SJSA1 (cell line): ENCODE data around the gene INPP1. TPM values are rescaled to one million over a fixed set of nuclear protein-coding genes. Genes with fewer than 3 reads are reported as not detected.
A peak's percentile ranks its signal among the peaks of the same experiment; 100 is the strongest.

Experiments
- DNase-seq, 2 experiments: peaks; one replicate each; pipeline ENCODE4 v3.0.0-alpha.2; 2015 to 2020; ENCODE audit warnings: low spot score in 2 of 2, low read depth in 1 of 2
- H3K27ac ChIP-seq: fragments of 250-450 bp; sonication (Bioruptor Pico); 2 replicates; pipeline ENCODE4 v1.5.1; 2020; ENCODE audit warnings: mild to moderate bottlenecking, moderate library complexity
- H3K27me3 ChIP-seq: fragments of 250-450 bp; sonication (Bioruptor Pico); replicated peaks from 2 replicates; pipeline ENCODE4 v1.5.1; 2020; ENCODE audit warnings: mild to moderate bottlenecking, moderate library complexity
- H3K36me3 ChIP-seq: fragments of 250-450 bp; sonication (Bioruptor Pico); 2 replicates; pipeline ENCODE4 v1.5.1; 2020; ENCODE audit warnings: mild to moderate bottlenecking
- H3K4me1 ChIP-seq: fragments of 250-450 bp; sonication (Bioruptor Pico); replicated peaks from 2 replicates; pipeline ENCODE4 v1.6.1; 2021; ENCODE audit warnings: mild to moderate bottlenecking
- H3K4me3 ChIP-seq: fragments of 250-450 bp; sonication (Bioruptor Pico); 2 replicates; pipeline ENCODE4 v1.5.1; 2020; ENCODE audit warnings: mild to moderate bottlenecking
- H3K9me3 ChIP-seq: fragments of 250-450 bp; sonication (Bioruptor Pico); replicated peaks from 2 replicates; pipeline ENCODE4 v1.5.1; 2020; ENCODE audit warnings: mild to moderate bottlenecking
- total RNA-seq: library from RNA; depleted of rRNA; stranded (reverse); fragments of >200 nt; shearing (Covaris generic); gene quantifications from 2 replicates; pipeline ENCODE4 v1.2.3, GENCODE V29; 2014

INPP1 gene
- total RNA-seq, 1 experiment from 2014 or later: 10.1 TPM

- no peak overlapping the region for H3K27ac ChIP-seq
- no peak for DNase-seq
- peaks cover 5% of the 10 kb centered on the region; the same call in 1 of the 2 replicates for H3K4me1 ChIP-seq
- no peaks in the 10 kb centered on the region for H3K36me3 ChIP-seq
- no peak overlapping the region for H3K4me3 ChIP-seq
- H3K9me3 ChIP-seq: no peaks in the 10 kb centered on the region
- no peaks in the 10 kb centered on the region for H3K27me3 ChIP-seq
Measured at GRCh38 chr2:190382851-190383250, 39.5 kb downstream of the INPP1 start.

GRCh38 chr2:190387422-190387821 lies 44.0 kb downstream of the INPP1 start:
- Histone ChIP-seq H3K27ac (no peak overlapping the region), H3K4me3 (no peak overlapping the region), H3K27me3 (peaks cover 5% of the 10 kb centered on the region; the same call in 1 of the 2 replicates), H3K4me1 (no peaks in the 10 kb centered on the region), H3K9me3 (no peaks in the 10 kb centered on the region), H3K36me3 (no peaks in the 10 kb centered on the region)
- DNase-seq: no peak

DNA sequence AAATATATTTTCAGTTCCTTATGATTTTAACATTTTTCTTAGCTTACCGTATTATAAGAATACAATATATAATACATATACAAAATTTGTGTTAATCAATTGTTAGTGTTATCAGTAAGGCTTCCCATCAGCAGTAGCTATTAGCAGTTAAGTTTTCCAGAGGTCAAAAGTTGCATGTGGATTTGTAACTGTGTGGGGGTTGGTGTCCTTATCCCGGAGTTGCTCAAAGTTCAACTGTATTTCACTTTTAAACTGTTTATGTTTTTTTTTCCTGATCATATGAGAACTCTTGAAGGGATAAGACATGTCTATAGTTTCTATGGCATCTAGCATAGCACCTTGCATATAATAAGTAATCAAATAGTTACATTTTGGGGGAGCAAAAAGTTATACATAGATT lies 52.9 kb downstream of the INPP1 start:
- Histone ChIP-seq H3K4me1 (no peaks in the 10 kb centered on the region), H3K27ac (no peak overlapping the region), H3K4me3 (no peak overlapping the region), H3K36me3 (no peaks in the 10 kb centered on the region), H3K27me3 (peaks cover 9% of the 10 kb centered on the region), H3K9me3 (no peaks in the 10 kb centered on the region)
- no peak for DNase-seq

GRCh38 chr2:190402986-190403603 lies 59.7 kb downstream of the INPP1 start:
- no peak overlapping the region for H3K27ac ChIP-seq
- DNase-seq: no peak
- H3K36me3 ChIP-seq: no peaks in the 10 kb centered on the region
- H3K4me3 ChIP-seq: no peak overlapping the region
- 0 out of 2 replicates have a peak, but pooled peaks cover 3% of the 10 kb centered on the region for H3K27me3 ChIP-seq
- H3K9me3 ChIP-seq: 0 out of 2 replicates have a peak, but pooled peaks cover 3% of the 10 kb centered on the region
- peaks cover 5% of the 10 kb centered on the region for H3K4me1 ChIP-seq

- Histone ChIP-seq H3K36me3 (no peaks in the 10 kb centered on the region), H3K4me1 (peaks cover 15% of the 10 kb centered on the region), H3K9me3 (0 out of 2 replicates have a peak, but pooled peaks cover 4% of the 10 kb centered on the region), H3K4me3 (no peak overlapping the region), H3K27me3 (peaks cover 14% of the 10 kb centered on the region), H3K27ac (no peak overlapping the region)
- no peak for DNase-seq
Measured at GRCh38 chr2:190404487-190404886, 61.1 kb downstream of the INPP1 start.

DNA sequence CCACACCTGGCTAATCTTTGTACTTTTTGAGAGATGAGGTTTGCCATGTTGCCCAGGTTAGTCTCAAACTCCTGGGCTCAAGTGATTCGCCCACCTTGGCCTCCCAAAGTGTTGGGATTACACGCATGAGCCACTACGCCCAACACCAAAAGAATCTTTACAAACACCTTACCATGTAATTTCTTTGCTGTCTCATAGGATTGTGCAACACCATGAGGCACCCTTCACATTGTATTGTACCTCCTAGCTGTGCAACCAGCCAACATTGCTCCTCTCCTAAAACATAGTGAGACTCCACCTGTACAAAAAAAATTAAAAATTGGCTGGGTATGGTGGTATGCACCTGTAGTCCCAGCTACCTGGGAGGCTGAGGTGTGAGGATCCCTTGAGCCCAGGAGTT lies 61.7 kb downstream of the INPP1 start:
- no peak for DNase-seq
- Histone ChIP-seq H3K27me3 (peaks cover 18% of the 10 kb centered on the region), H3K4me3 (no peak overlapping the region)

DNA sequence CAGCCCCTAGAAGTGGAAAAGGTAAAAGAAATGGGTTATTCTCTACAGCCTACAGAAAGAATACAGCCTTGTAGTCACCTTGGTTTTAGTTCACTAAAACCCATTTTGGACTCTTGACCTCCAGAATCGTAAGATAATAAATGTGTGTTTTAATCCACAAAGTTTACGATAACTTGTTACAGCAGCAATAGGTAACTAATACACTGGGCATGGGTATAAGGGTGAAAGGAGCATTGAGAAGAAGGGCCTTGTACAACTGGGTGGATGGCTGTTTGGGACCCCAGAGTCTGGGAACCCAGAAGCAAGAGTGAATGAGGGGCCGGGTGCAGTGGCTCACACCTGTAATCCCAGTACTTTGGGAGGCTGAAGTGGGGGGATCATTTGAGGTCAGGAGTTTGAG lies 62.6 kb downstream of the INPP1 start:
- Histone ChIP-seq H3K36me3 (no peaks in the 10 kb centered on the region), H3K4me3 (no peak overlapping the region), H3K27ac (no peak overlapping the region), H3K4me1 (peaks cover 15% of the 10 kb centered on the region), H3K9me3 (0 out of 2 replicates have a peak, but pooled peaks cover 4% of the 10 kb centered on the region), H3K27me3 (peaks cover 18% of the 10 kb centered on the region)
- no peak for DNase-seq

More for the DNA sequence above, 61.7 kb downstream of the INPP1 start:
- Histone ChIP-seq H3K36me3 (no peaks in the 10 kb centered on the region), H3K27ac (no peak overlapping the region), H3K4me1 (peaks cover 15% of the 10 kb centered on the region), H3K9me3 (0 out of 2 replicates have a peak, but pooled peaks cover 4% of the 10 kb centered on the region)

- H3K36me3 ChIP-seq: no peaks in the 10 kb centered on the region
Measured at GRCh38 chr2:190406805-190407204, 63.4 kb downstream of the INPP1 start.

GRCh38 chr2:190407246-190407661 lies 63.9 kb downstream of the INPP1 start:
- Histone ChIP-seq H3K4me3 (no peak overlapping the region), H3K27ac (no peak overlapping the region), H3K4me1 (peaks cover 15% of the 10 kb centered on the region), H3K36me3 (no peaks in the 10 kb centered on the region), H3K9me3 (0 out of 2 replicates have a peak, but pooled peaks cover 4% of the 10 kb centered on the region), H3K27me3 (peaks cover 18% of the 10 kb centered on the region)
- DNase-seq: no peak

More at GRCh38 chr2:190406805-190407204, 63.4 kb downstream of the INPP1 start:
- Histone ChIP-seq H3K27ac (no peak overlapping the region), H3K27me3 (peaks cover 18% of the 10 kb centered on the region), H3K9me3 (0 out of 2 replicates have a peak, but pooled peaks cover 4% of the 10 kb centered on the region), H3K4me3 (no peak overlapping the region), H3K4me1 (peaks cover 15% of the 10 kb centered on the region)
- DNase-seq: no peak

GRCh38 chr2:190407662-190408537 lies 64.5 kb downstream of the INPP1 start, which contains the start of gene MFSD6:
TSS of gene MFSD6 (plus strand) at chr2:190408355. CDS start at chr2:190436030, 27,675 bp downstream.
- Histone ChIP-seq H3K4me1 (peaks cover 15% of the 10 kb centered on the region), H3K9me3 (0 out of 2 replicates have a peak, but pooled peaks cover 4% of the 10 kb centered on the region), H3K27ac (no peak within 1 kb of the TSS), H3K36me3 (no peaks in the 10 kb centered on the region), H3K4me3 (peak within 1 kb of the TSS; percentile 56), H3K27me3 (peaks cover 18% of the 10 kb centered on the region)
- no peak for DNase-seq

- Histone ChIP-seq H3K36me3 (no peaks in the 10 kb centered on the region), H3K27me3 (peaks cover 18% of the 10 kb centered on the region), H3K9me3 (0 out of 2 replicates have a peak, but pooled peaks cover 4% of the 10 kb centered on the region), H3K4me3 (peak overlapping the region; percentile 56), H3K4me1 (peaks cover 15% of the 10 kb centered on the region), H3K27ac (no peak overlapping the region)
- DNase-seq: peak in 1 of 2 experiments; percentile 20
Measured at GRCh38 chr2:190408538-190409271, 65.3 kb downstream of the INPP1 start.

- DNase-seq: no peak
- Histone ChIP-seq H3K9me3 (0 out of 2 replicates have a peak, but pooled peaks cover 4% of the 10 kb centered on the region), H3K27ac (no peak overlapping the region), H3K36me3 (no peaks in the 10 kb centered on the region), H3K27me3 (peaks cover 18% of the 10 kb centered on the region), H3K4me1 (peaks cover 15% of the 10 kb centered on the region), H3K4me3 (no peak overlapping the region)
Measured at GRCh38 chr2:190409616-190410015, 66.2 kb downstream of the INPP1 start.

- Histone ChIP-seq H3K27me3 (peaks cover 18% of the 10 kb centered on the region), H3K27ac (no peak overlapping the region), H3K36me3 (no peaks in the 10 kb centered on the region), H3K4me3 (no peak overlapping the region), H3K9me3 (0 out of 2 replicates have a peak, but pooled peaks cover 4% of the 10 kb centered on the region), H3K4me1 (peaks cover 15% of the 10 kb centered on the region)
- DNase-seq: no peak
Measured at GRCh38 chr2:190410166-190410565, 66.8 kb downstream of the INPP1 start.
